Measurements from ENCODE around the gene ERC2.

DNA sequence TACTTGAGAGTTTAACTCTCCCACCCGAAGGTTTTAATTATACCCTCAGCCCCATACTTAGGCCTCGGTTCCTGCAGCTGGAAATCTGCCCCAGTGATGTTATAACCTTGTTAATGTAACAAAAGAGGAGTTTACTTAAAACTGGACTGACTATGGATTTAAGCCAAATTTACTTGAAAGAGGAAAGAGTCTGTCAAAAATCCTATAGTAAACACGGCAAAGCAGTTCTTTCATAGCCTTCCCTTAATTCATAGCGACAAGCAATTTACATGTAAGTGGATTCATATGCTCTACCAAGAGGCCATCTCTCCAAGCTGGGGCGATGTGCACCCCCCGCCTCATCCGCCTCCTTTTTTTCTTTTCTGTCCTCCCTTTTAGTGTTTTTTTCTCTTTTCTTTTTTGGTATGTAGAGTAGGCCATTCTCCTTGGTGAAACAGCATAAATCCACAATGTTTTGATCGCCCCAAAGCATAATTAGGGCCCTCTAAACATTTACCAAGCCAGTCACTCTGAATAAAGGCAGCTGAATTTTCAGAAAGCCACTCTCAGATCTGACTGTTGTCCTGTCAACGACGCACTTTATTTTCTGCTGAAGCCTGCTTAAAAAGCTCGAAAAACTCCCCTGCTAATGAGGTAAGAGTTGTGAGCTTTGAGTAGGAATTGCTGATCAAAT, 608.1 kb downstream of the ERC2 start:
- no peak for TF ChIP-seq EP300 (IDR thresholded peaks at IDR 0.05; ENCODE audit: borderline replicate concordance)
- TF ChIP-seq, protein P1, sequence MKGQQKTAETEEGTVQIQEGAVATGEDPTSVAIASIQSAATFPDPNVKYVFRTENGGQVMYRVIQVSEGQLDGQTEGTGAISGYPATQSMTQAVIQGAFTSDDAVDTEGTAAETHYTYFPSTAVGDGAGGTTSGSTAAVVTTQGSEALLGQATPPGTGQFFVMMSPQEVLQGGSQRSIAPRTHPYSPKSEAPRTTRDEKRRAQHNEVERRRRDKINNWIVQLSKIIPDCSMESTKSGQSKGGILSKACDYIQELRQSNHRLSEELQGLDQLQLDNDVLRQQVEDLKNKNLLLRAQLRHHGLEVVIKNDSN (IDR thresholded peaks at IDR 0.05), result no peak

Measured in Ishikawa (cell line).